NCI-H82 treated with DMSO at 0.1 percent for 48 hours (cell line): ENCODE data around the gene MELTF.

Experiments
- DNase-seq: peaks from one replicate; lab custom pipeline; 2025; ENCODE audit not compliant: unreplicated experiment; lab: John Stamatoyannopoulos, UW

Gene MELTF

DNA sequence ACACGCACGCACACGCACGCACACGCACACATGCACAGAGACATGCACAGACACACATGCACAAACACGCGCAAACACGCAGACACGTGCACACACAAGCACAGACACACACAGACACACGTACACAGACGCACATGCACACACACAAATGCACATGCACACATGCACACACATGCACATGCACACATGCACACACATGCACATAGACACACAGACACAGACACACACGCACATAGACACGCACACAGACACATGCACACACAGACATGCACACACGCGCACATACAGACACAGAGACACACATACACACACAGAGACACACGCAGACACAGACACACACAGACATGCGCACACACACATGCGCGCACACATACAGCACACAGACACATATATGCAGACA lies 34.6 kb downstream of the MELTF start:
- no peak for DNase-seq

DNA sequence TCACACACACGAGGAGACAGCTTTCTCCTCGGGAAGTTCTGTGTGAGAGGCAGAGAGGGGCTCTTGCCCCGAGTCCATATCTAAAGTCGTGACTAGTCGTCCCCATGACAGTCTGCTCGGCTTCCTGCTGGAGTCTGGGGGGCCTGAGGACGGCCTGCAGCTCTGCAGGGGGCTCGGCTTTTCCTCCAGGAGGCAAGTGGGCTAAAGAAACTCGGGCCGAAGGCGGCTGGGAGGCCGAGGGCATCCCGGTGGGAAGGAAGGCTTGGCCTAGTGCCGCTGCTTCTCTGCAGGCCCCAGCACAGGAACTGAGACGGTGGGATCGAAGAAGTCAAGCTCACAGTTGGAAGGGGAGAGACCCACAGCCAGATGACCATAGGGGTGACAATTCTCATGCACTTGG lies 35.6 kb downstream of the MELTF start:
- no peak for DNase-seq

GRCh38 chr3:196992461-196993065 lies 37.1 kb downstream of the MELTF start:
- no peak for DNase-seq

- DNase-seq: no peak
Observed at GRCh38 chr3:196991581-196992460, 37.8 kb downstream of the MELTF start.

- DNase-seq: no peak
Observed at GRCh38 chr3:196990601-196991007, 39.0 kb downstream of the MELTF start.

- DNase-seq: no peak
Observed at GRCh38 chr3:196989721-196990262, 39.8 kb downstream of the MELTF start.

DNA sequence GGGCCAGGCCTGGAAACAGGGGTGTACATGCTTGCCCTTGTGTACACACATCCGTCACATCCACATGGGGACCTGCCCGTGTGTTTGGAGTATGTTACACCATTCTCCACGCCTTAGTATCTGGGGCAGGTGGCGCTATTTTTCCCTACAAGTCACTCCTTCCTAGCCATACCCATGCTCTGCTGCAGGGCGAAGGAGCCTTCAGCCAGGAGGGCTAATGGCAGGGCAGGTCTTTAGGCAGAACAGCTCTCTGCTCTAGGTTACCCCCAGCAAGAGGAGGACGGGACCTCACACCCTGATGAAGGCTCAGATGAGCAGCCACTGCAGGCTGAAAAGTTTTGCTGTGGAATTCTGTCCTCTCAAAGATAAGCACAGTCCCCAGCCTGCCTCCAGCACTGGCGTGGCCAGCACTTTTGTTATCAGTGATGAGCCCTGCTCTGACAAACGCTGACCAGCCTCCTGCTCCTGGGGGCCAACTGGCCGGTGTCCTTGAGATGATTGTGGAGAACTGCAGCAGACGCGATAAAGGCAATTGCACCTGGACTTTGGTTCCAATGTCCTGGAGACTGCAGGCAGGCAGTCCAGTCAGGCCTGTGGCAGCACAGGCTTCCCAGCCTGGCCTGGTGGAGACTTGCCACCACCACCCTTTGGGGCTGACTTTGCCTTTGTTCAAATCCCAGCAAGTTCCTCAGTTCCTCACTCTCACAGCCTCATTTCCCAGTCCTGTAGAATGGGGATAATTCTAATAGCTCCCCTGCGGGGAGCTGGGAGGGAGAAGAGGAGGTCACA lies 41.2 kb downstream of the MELTF start:
- peak; percentile 5 for DNase-seq

- DNase-seq: no peak
Observed at GRCh38 chr3:196987022-196987421, 42.6 kb downstream of the MELTF start.

GRCh38 chr3:196985954-196986885 lies 43.4 kb downstream of the MELTF start:
- no peak for DNase-seq

DNA sequence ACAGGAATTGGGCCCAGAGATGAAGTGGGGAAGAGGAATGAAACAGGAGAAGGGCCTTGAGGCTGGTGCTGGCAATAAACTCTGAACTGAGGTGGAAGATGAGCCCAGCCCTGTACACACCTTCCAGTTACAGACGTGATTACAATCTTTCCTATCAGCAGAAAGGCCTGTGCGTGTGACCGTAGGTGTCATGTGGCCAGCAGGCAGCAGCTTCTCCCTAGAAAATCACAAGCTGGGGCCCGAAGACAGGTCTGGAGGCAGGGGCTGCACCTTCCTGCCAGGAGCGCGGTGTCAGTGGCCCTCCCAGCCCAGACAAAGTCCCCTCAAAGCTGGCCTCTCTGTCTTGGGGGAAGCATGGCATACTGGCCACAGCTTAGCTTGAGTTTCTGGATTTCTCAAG lies 44.3 kb downstream of the MELTF start:
- DNase-seq: no peak

GRCh38 chr3:196983186-196983585 lies 46.4 kb downstream of the MELTF start:
- no peak for DNase-seq

- no peak for DNase-seq
Observed at GRCh38 chr3:196981657-196982056, 48.0 kb downstream of the MELTF start.

- DNase-seq: no peak
Observed at GRCh38 chr3:196979545-196979944, 50.1 kb downstream of the MELTF start.

- no peak for DNase-seq
Observed at GRCh38 chr3:196976941-196977340, 52.7 kb downstream of the MELTF start.

GRCh38 chr3:196975349-196975748 lies 54.3 kb downstream of the MELTF start:
- no peak for DNase-seq

GRCh38 chr3:196974661-196975060 lies 55.0 kb downstream of the MELTF start:
- DNase-seq: no peak

- no peak for DNase-seq
Observed at GRCh38 chr3:196971094-196971698, 58.4 kb downstream of the MELTF start.

GRCh38 chr3:196970547-196971093 lies 59.0 kb downstream of the MELTF start:
- no peak for DNase-seq

DNA sequence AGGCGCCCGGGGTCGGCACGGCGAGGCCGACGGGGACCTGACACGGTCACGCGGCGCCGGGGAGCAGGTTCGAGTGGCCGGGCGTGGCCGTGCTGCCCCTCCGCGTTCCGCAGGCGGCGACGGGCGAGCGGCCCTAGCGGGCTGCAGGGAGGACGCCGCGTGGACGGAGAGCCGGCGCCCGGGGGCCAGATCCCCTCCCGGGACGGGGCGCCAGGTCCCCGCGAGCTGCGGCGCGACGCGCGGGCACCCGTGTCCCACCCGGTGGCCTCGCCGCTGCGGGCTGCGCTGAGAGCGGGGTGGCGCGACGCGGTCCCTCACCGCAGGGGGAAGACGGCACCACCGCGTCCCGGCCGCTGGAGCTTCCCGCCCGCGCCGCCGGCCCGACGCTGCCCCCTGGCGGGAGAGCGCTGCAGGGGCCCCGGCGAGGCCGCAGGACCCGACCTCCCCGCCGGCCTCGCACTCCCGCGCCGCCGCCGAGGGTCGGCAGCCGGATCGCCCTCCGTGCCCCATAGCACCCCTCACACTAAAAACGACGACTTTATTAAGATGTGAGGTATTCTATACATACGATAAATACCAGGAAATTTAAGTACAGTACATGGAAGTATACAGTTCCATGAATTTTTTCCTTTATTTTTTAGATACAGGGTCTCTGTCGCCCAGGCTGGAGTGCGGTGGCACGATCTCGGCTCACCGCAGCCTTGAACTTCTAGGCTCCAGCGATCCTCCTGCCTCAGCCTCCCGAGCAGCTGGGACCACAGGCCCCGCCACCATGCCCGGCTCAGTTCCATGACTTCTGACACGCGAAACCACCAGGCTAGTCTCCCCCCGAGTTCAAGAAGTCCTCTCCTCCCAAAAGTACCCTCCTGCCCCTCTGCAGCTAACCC lies 59.7 kb downstream of the MELTF start:
- peak; percentile 34 for DNase-seq
